K562 (cell line): ENCODE data around the gene NIN.

ENCODE experiments used
- HNRNPL ChIP-seq: fragments of 200-400 bp; formaldehyde crosslinking; IDR thresholded peaks from 2 replicates; pipeline ENCODE4 v1.6.1; 2017; ENCODE audit warnings: low read depth, mild to moderate bottlenecking, low read length
- MAFK ChIP-seq: IDR thresholded peaks from 2 replicates; pipeline ENCODE4 v1.6.1; 2011; ENCODE audit warnings: low read length, improper control_type of control experiment

GRCh38 chr14:50676814-50677516 lies 154.0 kb downstream of the NIN start:
- TF ChIP-seq HNRNPL, result no peak
- TF ChIP-seq MAFK, result no peak
